GM20000 (cell line): ENCODE results near the gene GPS1.

Experiments
- DNase-seq: peaks from one replicate; pipeline ENCODE4 v3.0.0; 2012; ENCODE audit warnings: low spot score
- TF ChIP-seq, protein P1 (sequence below): IDR thresholded peaks from 2 replicates; pipeline ENCODE4 v1.5.1; 2012; ENCODE audit warnings: mild to moderate bottlenecking, control low read depth; ENCODE audit errors: extremely low read depth, missing control alignments

Gene GPS1

GRCh38 chr17:82085031-82085861 is 33.5 kb downstream of the GPS1 start:
- DNase-seq, result no peak
- TF ChIP-seq, protein P1, sequence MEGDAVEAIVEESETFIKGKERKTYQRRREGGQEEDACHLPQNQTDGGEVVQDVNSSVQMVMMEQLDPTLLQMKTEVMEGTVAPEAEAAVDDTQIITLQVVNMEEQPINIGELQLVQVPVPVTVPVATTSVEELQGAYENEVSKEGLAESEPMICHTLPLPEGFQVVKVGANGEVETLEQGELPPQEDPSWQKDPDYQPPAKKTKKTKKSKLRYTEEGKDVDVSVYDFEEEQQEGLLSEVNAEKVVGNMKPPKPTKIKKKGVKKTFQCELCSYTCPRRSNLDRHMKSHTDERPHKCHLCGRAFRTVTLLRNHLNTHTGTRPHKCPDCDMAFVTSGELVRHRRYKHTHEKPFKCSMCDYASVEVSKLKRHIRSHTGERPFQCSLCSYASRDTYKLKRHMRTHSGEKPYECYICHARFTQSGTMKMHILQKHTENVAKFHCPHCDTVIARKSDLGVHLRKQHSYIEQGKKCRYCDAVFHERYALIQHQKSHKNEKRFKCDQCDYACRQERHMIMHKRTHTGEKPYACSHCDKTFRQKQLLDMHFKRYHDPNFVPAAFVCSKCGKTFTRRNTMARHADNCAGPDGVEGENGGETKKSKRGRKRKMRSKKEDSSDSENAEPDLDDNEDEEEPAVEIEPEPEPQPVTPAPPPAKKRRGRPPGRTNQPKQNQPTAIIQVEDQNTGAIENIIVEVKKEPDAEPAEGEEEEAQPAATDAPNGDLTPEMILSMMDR, result no peak

DNA sequence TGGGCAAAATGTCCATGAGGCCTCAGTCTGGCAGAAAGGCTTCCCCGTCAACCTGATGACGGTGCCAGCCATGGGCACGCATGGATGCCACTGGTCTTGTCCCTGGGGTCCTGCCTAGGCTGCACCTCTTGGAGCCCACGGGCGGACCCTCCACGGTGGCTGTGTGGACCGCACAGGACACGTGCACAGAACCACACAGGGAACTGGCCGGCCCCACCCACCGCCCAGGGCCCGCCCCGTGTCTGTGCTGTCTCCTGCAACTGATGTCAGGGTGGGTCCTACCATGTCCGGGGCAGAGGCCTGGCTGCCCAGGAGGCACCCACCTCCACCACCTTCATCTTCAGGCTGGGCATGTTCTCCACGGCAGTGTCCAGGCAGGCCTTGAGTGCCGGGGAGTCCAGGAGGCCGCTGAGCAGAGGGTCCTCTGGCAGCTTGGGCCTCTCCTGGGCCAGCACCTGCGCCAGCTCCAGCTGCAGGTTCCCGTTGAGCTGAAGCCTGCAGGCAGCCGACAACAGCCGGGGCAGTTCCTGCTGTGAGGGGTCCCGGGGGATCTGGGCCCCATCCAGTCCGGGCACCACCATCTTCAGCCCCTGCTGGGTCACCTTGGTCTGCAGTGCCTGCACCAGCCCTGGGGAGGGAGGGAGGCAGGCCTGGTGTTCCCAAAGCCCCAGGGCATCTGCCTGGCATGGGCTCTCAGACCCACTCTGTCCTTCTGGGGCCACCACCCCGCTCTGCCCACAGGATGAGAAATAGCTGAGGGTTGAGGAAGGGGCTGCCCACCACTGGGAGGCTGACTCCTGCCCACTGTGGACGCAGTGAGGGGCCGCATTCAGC is 34.5 kb downstream of the GPS1 start:
- DNase-seq, result no peak
- TF ChIP-seq, protein P1, result no peak

GRCh38 chr17:82086941-82087906 is 35.5 kb downstream of the GPS1 start:
- TF ChIP-seq, protein P1, result no peak
- DNase-seq, result no peak

DNA sequence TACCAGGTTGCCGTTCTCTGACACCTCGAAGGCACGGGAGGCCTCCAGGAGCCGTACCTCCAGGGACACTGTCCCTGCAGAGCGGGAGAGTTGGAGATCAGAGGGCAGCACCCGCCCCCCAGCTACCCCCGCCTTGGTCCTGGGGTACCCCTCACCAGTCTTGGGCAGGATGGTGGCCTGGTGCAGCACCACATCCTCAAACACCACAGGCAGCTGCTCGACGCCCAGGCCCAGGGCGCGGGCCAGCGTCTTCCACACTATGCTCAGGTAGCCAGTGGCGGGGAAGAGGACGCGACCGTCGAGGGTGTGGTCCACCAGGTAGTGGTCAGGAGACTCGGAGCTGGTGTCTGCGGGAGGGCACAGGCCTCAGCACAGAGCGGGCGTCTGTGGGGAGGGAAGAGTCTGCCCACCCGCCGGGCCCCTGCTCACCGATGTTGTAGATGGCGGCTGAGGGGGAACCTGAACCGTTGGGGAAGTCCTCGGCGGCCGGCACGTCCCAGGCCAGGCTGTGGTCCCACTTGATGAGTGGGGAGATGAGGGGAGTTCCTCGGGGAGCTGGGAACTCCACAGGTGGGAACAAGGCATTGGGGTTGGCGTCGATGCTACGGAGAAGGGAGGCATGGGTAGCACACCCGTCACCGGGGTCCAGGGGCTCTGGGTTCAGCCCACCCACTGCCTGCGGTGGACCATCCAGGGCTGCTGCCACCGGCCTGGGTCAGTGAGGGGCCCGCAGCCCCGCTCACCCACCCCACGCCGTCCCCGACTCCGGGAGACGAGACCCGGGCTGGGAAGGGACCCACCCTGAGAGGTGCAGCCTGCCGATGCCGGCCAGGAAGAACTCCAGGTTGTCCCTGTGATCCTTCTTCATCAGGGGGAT is 36.5 kb downstream of the GPS1 start:
- TF ChIP-seq, protein P1, result no peak
- no peak for DNase-seq

DNA sequence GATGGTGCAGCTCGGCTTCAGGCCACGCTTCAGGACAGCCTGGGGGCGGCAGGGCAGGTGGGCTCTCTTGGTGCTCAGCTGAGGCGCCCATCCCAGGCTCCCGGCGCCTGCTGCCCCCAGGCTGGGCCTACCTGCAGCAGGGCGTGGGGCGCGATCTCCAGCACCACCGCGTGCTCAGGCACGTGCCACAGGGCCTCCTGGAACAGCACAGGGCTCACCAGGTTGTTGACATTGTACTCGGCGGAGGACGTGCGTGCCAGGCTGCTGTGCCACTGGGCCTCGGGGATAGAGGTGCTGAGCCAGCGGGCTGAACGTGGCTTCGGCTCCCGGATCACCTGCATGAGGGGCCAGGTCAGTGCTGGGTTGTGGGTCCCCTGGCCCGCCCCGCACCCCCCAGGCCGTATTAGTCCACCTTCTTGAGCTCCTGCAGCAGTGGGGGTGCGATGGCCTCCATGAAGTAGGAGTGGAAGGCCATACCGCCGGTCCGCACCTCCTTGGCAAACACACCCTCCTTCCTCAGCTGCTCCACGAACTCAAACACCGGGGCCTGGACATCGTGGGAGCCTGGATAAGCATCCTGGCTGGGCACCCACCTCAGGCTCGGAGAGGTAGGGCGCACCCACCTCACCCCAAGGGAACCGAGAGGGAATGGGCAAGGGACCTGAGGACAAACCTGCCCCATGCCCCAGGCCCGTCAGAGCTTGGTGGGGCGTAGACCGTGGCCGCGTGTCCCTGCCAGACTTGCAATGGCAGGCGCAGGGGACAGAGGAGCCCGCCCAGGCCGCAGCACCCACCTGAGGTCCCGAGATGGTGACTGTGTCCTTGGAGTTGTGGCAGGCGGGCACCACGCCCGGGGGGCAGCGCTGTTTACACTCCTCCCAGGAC is 37.4 kb downstream of the GPS1 start:
- no peak for DNase-seq
- TF ChIP-seq, protein P1, result no peak
